Immature natural killer cell (primary cell): ENCODE data around the gene DPP10. TPM values are rescaled to one million over a fixed set of nuclear protein-coding genes. Genes with fewer than 3 reads are reported as not detected.

Source experiments
- DNase-seq, 3 donors: peaks; one replicate each; pipeline ENCODE4 v3.0.0; 2022; ENCODE audit warnings: mixed read lengths in 1 of 3
- H3K27ac Mint-ChIP-seq, 6 donors: one replicate each; pipeline ENCODE4 v1.8.0; 2020; ENCODE audit warnings: mixed read lengths in 6 of 6, mild to moderate bottlenecking in 5 of 6, inconsistent platforms in 4 of 6, moderate library complexity in 3 of 6
- H3K27me3 Mint-ChIP-seq, 3 donors: one replicate each; pipeline ENCODE4 v1.8.0; 2020 to 2021; ENCODE audit warnings: low read depth in 3 of 3, mild to moderate bottlenecking in 3 of 3, mixed read lengths in 3 of 3, moderate library complexity in 3 of 3, inconsistent platforms in 1 of 3
- H3K36me3 Mint-ChIP-seq, 3 donors: one replicate each; pipeline ENCODE4 v1.8.0; 2020; ENCODE audit warnings: mixed read lengths in 3 of 3, inconsistent platforms in 2 of 3, mild to moderate bottlenecking in 2 of 3
- H3K4me1 Mint-ChIP-seq, 2 donors: one replicate each; pipeline ENCODE4 v1.8.0; 2020; ENCODE audit warnings: inconsistent platforms in 2 of 2, mild to moderate bottlenecking in 2 of 2, mixed read lengths in 2 of 2, moderate library complexity in 1 of 2
- H3K4me3 Mint-ChIP-seq, 5 donors: one replicate each; pipeline ENCODE4 v1.8.0; 2020; ENCODE audit warnings: mild to moderate bottlenecking in 5 of 5, mixed read lengths in 5 of 5, inconsistent platforms in 3 of 5, moderate library complexity in 3 of 5
- H3K9me3 Mint-ChIP-seq, 6 donors: one replicate each; pipeline ENCODE4 v1.8.0; 2020; ENCODE audit warnings: mild to moderate bottlenecking in 6 of 6, mixed read lengths in 6 of 6, inconsistent platforms in 4 of 6, moderate library complexity in 3 of 6
- polyA plus RNA-seq, 3 donors: library from polyadenylated mRNA; unstranded; fragments of 300-500 nt; fragmentation: Illumina TruSeq; gene quantifications; one replicate each; pipeline ENCODE4 v1.2.3, GENCODE V29; 2021

DPP10 gene
- polyA plus RNA-seq, 3 donors from 2014 or later, result not detected

DNA sequence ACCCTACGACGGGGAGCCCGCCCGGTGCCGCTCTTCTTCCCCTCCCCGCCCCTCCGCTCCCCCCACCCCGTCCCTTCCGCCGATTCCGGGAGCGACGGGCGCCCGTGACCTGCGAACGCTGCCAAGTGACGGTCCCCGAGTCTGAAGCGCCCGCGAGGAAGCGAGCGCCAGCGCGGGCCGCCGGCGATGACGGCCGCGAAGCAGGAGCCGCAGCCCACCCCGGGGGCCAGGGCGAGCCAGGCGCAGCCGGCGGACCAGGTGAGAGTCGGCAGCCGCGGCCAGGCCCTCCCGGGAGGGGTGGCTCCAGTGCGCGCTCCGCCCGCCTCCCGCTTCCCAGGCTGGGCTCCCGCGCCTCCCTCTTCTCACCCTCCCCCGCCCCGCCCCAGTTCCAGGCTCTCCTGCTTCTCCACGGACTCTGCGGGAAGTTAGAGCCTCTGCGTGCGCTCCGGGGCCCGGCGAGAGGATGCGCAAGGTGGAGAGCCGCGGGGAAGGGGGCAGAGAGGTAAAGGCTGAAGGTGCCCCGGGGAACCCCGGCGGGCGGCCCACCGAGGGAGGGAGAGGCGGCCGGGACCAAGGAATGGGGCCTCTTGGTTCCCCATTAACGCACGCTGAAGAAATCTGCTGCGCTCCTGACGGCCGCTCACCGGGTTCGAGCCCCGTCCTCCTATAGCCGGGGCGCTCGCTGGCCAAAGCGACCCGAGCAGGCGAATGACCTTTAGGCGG, 719.5 kb downstream of the DPP10 start:
- peaks cover 0 to 3% (median 3%) of the 10 kb centered on the region in 3 donors for H3K36me3 Mint-ChIP-seq
- H3K4me3 Mint-ChIP-seq, result peak overlapping the region in 1 of 5 donors; percentile 44
- H3K27ac Mint-ChIP-seq, result no peak overlapping the region
- H3K27me3 Mint-ChIP-seq, result peaks cover 4 to 12% (median 10%) of the 10 kb centered on the region in 3 donors
- H3K9me3 Mint-ChIP-seq, result peaks cover 5 to 23% (median 14%) of the 10 kb centered on the region in 6 donors
- no peak for DNase-seq
- peaks cover 0 to 3% of the 10 kb centered on the region in 2 donors for H3K4me1 Mint-ChIP-seq

- Mint-ChIP-seq H3K4me3 (peak overlapping the region in 1 of 5 donors; percentile 44), H3K27ac (no peak overlapping the region), H3K36me3 (peaks cover 0 to 3% (median 3%) of the 10 kb centered on the region in 3 donors), H3K4me1 (peaks cover 0 to 3% of the 10 kb centered on the region in 2 donors), H3K27me3 (peaks cover 4 to 12% (median 10%) of the 10 kb centered on the region in 3 donors), H3K9me3 (peaks cover 5 to 23% (median 14%) of the 10 kb centered on the region in 6 donors)
- DNase-seq, result no peak
Observed at GRCh38 chr2:115162494-115163293, 720.3 kb downstream of the DPP10 start.

DNA sequence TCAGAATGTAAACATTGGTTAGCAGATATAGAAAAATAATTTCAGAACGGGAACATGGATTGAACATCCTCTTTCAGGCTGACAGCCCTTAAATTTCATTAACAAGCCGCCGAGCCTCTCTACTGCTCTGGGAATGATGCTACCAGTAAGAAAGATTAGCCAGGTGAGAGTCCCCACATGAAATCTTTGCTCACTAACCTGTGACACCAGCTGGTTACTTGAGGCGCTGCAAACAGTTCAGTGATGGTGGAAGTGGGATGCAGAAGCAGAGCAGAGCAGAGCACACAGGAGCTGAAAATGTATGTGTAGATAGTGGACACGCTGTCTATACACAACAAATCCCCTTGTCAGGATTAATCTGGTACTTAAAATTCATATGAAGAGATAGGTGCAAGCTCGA, 721.1 kb downstream of the DPP10 start:
- Mint-ChIP-seq H3K27me3 (peaks cover 4 to 12% (median 10%) of the 10 kb centered on the region in 3 donors), H3K4me1 (peaks cover 0 to 3% of the 10 kb centered on the region in 2 donors), H3K27ac (no peak overlapping the region), H3K36me3 (peaks cover 0 to 3% (median 3%) of the 10 kb centered on the region in 3 donors), H3K4me3 (peak overlapping the region in 1 of 5 donors; percentile 36), H3K9me3 (peaks cover 5 to 24% (median 15%) of the 10 kb centered on the region in 6 donors)
- no peak for DNase-seq

GRCh38 chr2:115165529-115166109, 723.2 kb downstream of the DPP10 start:
- Mint-ChIP-seq H3K9me3 (peaks cover 3 to 22% (median 11%) of the 10 kb centered on the region in 6 donors), H3K36me3 (peaks cover 0 to 3% (median 3%) of the 10 kb centered on the region in 3 donors), H3K27ac (no peak overlapping the region), H3K27me3 (peaks cover 4 to 10% (median 8%) of the 10 kb centered on the region in 3 donors), H3K4me1 (peaks cover 0 to 3% of the 10 kb centered on the region in 2 donors), H3K4me3 (no peak overlapping the region)
- no peak for DNase-seq

DNA sequence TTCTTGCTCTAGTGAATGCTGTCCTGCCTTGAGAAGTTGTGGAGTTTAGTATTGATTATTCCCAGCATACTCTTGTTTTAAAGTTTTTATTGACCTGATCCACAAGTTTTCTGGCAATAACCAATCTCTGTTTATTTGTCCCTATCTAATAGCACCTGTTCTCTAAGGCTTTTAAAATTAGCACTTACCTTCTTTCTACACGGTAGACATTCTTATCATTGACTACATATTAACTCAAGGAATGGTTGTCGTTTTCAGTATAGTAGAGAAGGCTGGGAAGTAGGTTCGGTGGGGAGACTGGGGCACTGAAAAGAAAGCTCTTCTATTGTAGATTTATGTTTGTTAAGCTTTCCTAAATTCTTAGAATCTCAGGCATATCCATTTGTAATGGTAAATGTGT, 726.0 kb downstream of the DPP10 start:
- Mint-ChIP-seq H3K4me1 (no peaks in the 10 kb centered on the region), H3K27ac (no peak overlapping the region), H3K4me3 (no peak overlapping the region), H3K9me3 (peaks cover 0 to 18% (median 8%) of the 10 kb centered on the region in 6 donors), H3K27me3 (no peaks in the 10 kb centered on the region), H3K36me3 (no peaks in the 10 kb centered on the region)
- DNase-seq, result no peak

GRCh38 chr2:115169814-115170213, 727.4 kb downstream of the DPP10 start:
- no peak for DNase-seq
- H3K9me3 Mint-ChIP-seq, result peaks cover 0 to 20% (median 7%) of the 10 kb centered on the region in 6 donors
- H3K27me3 Mint-ChIP-seq, result no peaks in the 10 kb centered on the region
- H3K4me1 Mint-ChIP-seq, result no peaks in the 10 kb centered on the region
- no peaks in the 10 kb centered on the region for H3K36me3 Mint-ChIP-seq
- no peak overlapping the region for H3K4me3 Mint-ChIP-seq
- no peak overlapping the region for H3K27ac Mint-ChIP-seq

DNA sequence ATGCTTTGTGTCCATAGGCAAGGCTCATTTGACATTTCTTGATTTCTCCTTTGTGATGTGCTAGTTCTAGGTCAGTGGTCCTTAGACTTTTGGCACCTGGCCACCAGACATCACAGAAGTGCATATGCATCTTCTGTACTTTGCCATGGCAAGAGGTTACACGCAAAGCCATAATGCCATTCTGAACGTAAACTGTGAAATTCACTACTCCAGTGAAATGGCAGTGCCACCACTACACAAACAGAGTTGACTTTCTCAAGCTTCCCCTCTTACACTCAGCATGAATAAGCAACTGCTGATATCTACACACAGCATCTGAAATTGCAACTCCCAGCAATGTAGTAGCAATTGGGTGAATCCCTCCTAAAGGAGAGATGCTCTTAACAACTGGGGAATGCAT, 729.3 kb downstream of the DPP10 start:
- peaks cover 0 to 20% (median 7%) of the 10 kb centered on the region in 6 donors for H3K9me3 Mint-ChIP-seq

DNA sequence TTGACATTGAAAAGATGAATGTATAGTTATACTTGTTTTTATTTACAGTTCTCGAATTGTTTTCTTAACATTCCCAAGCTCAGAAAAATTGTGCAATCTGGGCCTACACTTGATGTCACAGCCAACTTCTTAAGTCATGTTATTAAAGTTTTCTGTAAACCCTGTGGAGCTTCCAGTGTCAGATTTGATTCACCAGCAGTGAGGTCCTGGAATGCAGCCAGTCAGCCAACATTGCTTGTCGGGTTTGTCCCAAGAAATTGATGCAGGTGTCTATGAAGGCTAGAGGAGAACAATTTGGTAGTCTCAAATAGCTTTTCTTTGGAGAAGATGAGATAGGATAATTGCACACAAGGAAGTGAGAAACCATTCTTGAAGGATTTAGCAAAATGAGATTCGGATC, 732.2 kb downstream of the DPP10 start:
- H3K27me3 Mint-ChIP-seq, result peaks cover 0 to 2% (median 0%) of the 10 kb centered on the region in 3 donors
- H3K36me3 Mint-ChIP-seq, result no peaks in the 10 kb centered on the region
- H3K27ac Mint-ChIP-seq, result no peak overlapping the region
- peaks cover 0 to 17% (median 4%) of the 10 kb centered on the region in 6 donors for H3K9me3 Mint-ChIP-seq
- no peak overlapping the region for H3K4me3 Mint-ChIP-seq
- H3K4me1 Mint-ChIP-seq, result no peaks in the 10 kb centered on the region
- DNase-seq, result no peak

More for the DNA sequence above, 729.3 kb downstream of the DPP10 start:
- Mint-ChIP-seq H3K4me3 (no peak overlapping the region), H3K27me3 (peaks cover 0 to 2% (median 0%) of the 10 kb centered on the region in 3 donors), H3K4me1 (no peaks in the 10 kb centered on the region), H3K27ac (no peak overlapping the region), H3K36me3 (no peaks in the 10 kb centered on the region)
- DNase-seq, result no peak

GRCh38 chr2:115183144-115183543, 740.7 kb downstream of the DPP10 start:
- no peaks in the 10 kb centered on the region for H3K4me1 Mint-ChIP-seq
- DNase-seq, result no peak
- H3K4me3 Mint-ChIP-seq, result no peak overlapping the region
- H3K36me3 Mint-ChIP-seq, result no peaks in the 10 kb centered on the region
- peaks cover 0 to 3% (median 0%) of the 10 kb centered on the region in 3 donors for H3K27me3 Mint-ChIP-seq
- H3K9me3 Mint-ChIP-seq, result peaks cover 5 to 25% (median 11%) of the 10 kb centered on the region in 6 donors
- no peak overlapping the region for H3K27ac Mint-ChIP-seq

- Mint-ChIP-seq H3K4me1 (no peaks in the 10 kb centered on the region), H3K36me3 (peaks cover 0 to 11% (median 0%) of the 10 kb centered on the region in 3 donors), H3K27me3 (peaks cover 0 to 2% (median 0%) of the 10 kb centered on the region in 3 donors), H3K27ac (no peak overlapping the region), H3K9me3 (peaks cover 13 to 53% (median 23%) of the 10 kb centered on the region in 6 donors), H3K4me3 (no peak overlapping the region)
- no peak for DNase-seq
Observed at GRCh38 chr2:115190459-115190858, 748.0 kb downstream of the DPP10 start.

GRCh38 chr2:115194623-115195022, 752.2 kb downstream of the DPP10 start:
- DNase-seq, result no peak
- Mint-ChIP-seq H3K27me3 (peaks cover 0 to 2% (median 0%) of the 10 kb centered on the region in 3 donors), H3K4me3 (no peak overlapping the region), H3K4me1 (no peaks in the 10 kb centered on the region), H3K9me3 (peaks cover 0 to 51% (median 17%) of the 10 kb centered on the region in 6 donors), H3K36me3 (peaks cover 0 to 8% (median 0%) of the 10 kb centered on the region in 3 donors), H3K27ac (no peak overlapping the region)

DNA sequence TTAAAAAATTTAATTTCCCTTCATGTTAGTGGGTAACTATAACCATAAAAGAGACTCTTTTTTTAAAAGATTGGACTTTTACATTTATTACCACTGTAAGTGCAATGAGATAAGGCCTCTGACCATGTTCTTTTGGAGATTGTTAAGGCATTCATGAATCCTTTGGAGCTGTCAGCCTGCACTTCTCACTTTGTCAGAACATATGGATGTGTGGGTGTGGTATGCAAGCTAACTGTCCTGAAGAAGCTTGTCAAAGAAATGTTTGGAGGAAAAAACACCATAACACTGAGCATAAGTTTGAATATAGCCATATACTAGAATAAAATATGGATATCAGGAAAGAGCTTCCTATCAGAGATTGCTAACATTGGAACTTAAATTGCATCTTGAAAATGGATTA, 754.1 kb downstream of the DPP10 start:
- peaks cover 0 to 2% (median 0%) of the 10 kb centered on the region in 3 donors for H3K27me3 Mint-ChIP-seq
- no peak for DNase-seq
- H3K36me3 Mint-ChIP-seq, result peaks cover 0 to 8% (median 0%) of the 10 kb centered on the region in 3 donors
- H3K4me3 Mint-ChIP-seq, result no peak overlapping the region
- H3K9me3 Mint-ChIP-seq, result peaks cover 0 to 35% (median 12%) of the 10 kb centered on the region in 6 donors
- H3K27ac Mint-ChIP-seq, result no peak overlapping the region
- no peaks in the 10 kb centered on the region for H3K4me1 Mint-ChIP-seq

GRCh38 chr2:115199966-115200365, 757.5 kb downstream of the DPP10 start:
- Mint-ChIP-seq H3K4me3 (no peak overlapping the region), H3K27me3 (peaks cover 0 to 2% (median 0%) of the 10 kb centered on the region in 3 donors), H3K4me1 (no peaks in the 10 kb centered on the region), H3K27ac (no peak overlapping the region), H3K9me3 (peaks cover 0 to 47% (median 12%) of the 10 kb centered on the region in 6 donors), H3K36me3 (no peaks in the 10 kb centered on the region)
- no peak for DNase-seq
